Sigmoid colon (tissue), 4 donors: ENCODE results near the gene PGBD5.

Experiments used
- CTCF ChIP-seq, 4 experiments: fragments of 450-650 bp in 3 of 4; fragments of 200-600 bp in 1 of 4; IDR thresholded peaks; one replicate each; pipeline ENCODE4 v1.5.1; 2016 to 2019; ENCODE audit warnings: antibody characterized with exemption in 4 of 4, mild to moderate bottlenecking in 3 of 4, moderate library complexity in 2 of 4
- EP300 ChIP-seq, 4 donors: sonication (generic); formaldehyde crosslinking; IDR thresholded peaks; one replicate each; pipeline ENCODE4 v1.6.1; 2017; ENCODE audit warnings: antibody characterized with exemption in 4 of 4
- POLR2A ChIP-seq, 2 donors: fragments of 450-650 bp; IDR thresholded peaks; one replicate each; pipeline ENCODE4 v1.6.1; 2016; ENCODE audit warnings: antibody characterized with exemption in 2 of 2, mild to moderate bottlenecking in 2 of 2, moderate library complexity in 2 of 2

DNA sequence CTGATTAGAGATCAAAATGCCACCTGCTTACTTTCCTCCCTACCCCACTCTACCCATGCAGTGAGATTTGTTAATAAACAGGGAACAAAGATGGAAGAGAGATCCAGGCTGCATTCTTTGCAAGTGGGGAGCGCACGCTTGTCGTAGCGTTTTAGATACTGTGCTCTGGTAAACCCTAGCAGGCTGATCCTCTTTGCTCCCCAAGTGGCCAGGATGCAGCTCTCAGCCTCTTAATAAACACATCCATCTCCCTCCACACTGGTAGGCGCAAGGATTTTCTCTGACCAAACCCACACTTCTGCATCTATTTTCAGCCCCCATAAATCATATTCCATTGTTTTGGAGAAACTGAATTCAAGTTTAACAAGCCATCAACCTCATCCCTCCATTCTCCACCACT, 2.9 kb downstream of the PGBD5 start:
- TF ChIP-seq CTCF (IDR thresholded peaks at IDR 0.05), result no peak
- TF ChIP-seq EP300 (IDR thresholded peaks at IDR 0.05), result no peak
- TF ChIP-seq POLR2A (IDR thresholded peaks at IDR 0.05), result no peak
